NCI-H2171 treated with DMSO at 0.1 percent for 48 hours (cell line): ENCODE data around the gene FAM24B.
A peak's percentile ranks its signal among the peaks of the same experiment; 100 is the strongest.
"Not testable (repeated sequence)": the region's sequence is repeated elsewhere in the genome, so short reads cannot be mapped to it uniquely, and the experiment has no call there.

Experiments used
- DNase-seq: peaks from one replicate; lab custom pipeline; 2025; lab: John Stamatoyannopoulos, UW

Gene FAM24B

GRCh38 chr10:122858042-122858441, 21.3 kb downstream of the FAM24B start:
- DNase-seq = not testable (repeated sequence)

- DNase-seq = no peak
Measured at GRCh38 chr10:122856902-122857301, 22.5 kb downstream of the FAM24B start.

- DNase-seq = no peak
Measured at GRCh38 chr10:122855745-122856144, 23.6 kb downstream of the FAM24B start.

- no peak for DNase-seq
Measured at GRCh38 chr10:122854648-122855047, 24.7 kb downstream of the FAM24B start.

- DNase-seq = no peak
Measured at GRCh38 chr10:122853665-122854313, 25.6 kb downstream of the FAM24B start.

GRCh38 chr10:122852261-122852660, 27.1 kb downstream of the FAM24B start:
- no peak for DNase-seq

- no peak for DNase-seq
Measured at GRCh38 chr10:122850705-122851640, 28.4 kb downstream of the FAM24B start.

- no peak for DNase-seq
Measured at GRCh38 chr10:122849900-122850605, 29.3 kb downstream of the FAM24B start.

- no peak for DNase-seq
Measured at GRCh38 chr10:122849090-122849489, 30.3 kb downstream of the FAM24B start.

GRCh38 chr10:122847782-122848604, 31.4 kb downstream of the FAM24B start:
- peak; percentile 6 for DNase-seq

- DNase-seq = no peak
Measured at GRCh38 chr10:122845783-122846332, 33.5 kb downstream of the FAM24B start, which contains the start of gene CUZD1. TSS of gene CUZD1 (minus strand) at chr10:122845857. CDS start at chr10:122845843, 14 bp downstream.

GRCh38 chr10:122844146-122844545, 35.2 kb downstream of the FAM24B start:
- no peak for DNase-seq

- DNase-seq = no peak
Measured at GRCh38 chr10:122841569-122841968, 37.8 kb downstream of the FAM24B start.

GRCh38 chr10:122839505-122839904, 39.9 kb downstream of the FAM24B start:
- no peak for DNase-seq

- DNase-seq = no peak
Measured at GRCh38 chr10:122838880-122839279, 40.5 kb downstream of the FAM24B start.

- no peak for DNase-seq
Measured at GRCh38 chr10:122835908-122836307, 43.5 kb downstream of the FAM24B start.

GRCh38 chr10:122830965-122831353, 48.4 kb downstream of the FAM24B start:
- DNase-seq = no peak

- no peak for DNase-seq
Measured at GRCh38 chr10:122830273-122830964, 49.0 kb downstream of the FAM24B start.

- no peak for DNase-seq
Measured at GRCh38 chr10:122829454-122829853, 49.9 kb downstream of the FAM24B start.

GRCh38 chr10:122828716-122829255, 50.6 kb downstream of the FAM24B start:
- no peak for DNase-seq
